ENCODE data around the gene SPNS3. TPM values are rescaled to one million over a fixed set of nuclear protein-coding genes. Genes with fewer than 3 reads are reported as not detected.

The SPNS3 gene
- total and polyA plus RNA-seq, 8 donors, result 0.37 to 0.92 (median 0.54) TPM; not detected in 4

DNA sequence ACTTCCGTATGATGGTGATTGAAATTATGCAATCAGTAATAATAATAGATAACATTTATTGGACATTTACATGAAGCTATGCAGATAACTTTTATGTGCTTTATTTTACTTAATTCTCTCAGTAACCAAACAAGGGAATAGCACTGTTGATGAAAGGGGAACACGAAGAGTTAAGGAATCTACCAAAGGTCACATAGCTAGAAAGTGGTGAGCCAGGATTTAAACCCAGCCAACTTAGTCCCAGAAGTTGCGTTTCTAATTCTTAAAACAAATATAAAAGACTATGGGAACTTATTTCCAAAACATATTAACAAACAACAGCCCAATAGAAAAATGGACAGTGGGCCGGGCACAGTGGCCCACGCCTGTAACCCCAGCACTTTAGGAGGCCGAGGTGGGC is 9.7 kb downstream of the SPNS3 start:
- Histone ChIP-seq H3K9me3 (no peaks in the 10 kb centered on the region), H3K27me3 (peaks cover 0 to 9% (median 0%) of the 10 kb centered on the region in 3 donors), H3K4me3 (no peak overlapping the region), H3K4me1 (peaks cover 5 to 49% (median 26%) of the 10 kb centered on the region in 4 donors), H3K27ac (no peak overlapping the region), H3K36me3 (no peaks in the 10 kb centered on the region)
- intact Hi-C loops (cut with DNase I; ENCODE audit: low total_unique reads), result no loop called here
- TF ChIP-seq, protein P1, sequence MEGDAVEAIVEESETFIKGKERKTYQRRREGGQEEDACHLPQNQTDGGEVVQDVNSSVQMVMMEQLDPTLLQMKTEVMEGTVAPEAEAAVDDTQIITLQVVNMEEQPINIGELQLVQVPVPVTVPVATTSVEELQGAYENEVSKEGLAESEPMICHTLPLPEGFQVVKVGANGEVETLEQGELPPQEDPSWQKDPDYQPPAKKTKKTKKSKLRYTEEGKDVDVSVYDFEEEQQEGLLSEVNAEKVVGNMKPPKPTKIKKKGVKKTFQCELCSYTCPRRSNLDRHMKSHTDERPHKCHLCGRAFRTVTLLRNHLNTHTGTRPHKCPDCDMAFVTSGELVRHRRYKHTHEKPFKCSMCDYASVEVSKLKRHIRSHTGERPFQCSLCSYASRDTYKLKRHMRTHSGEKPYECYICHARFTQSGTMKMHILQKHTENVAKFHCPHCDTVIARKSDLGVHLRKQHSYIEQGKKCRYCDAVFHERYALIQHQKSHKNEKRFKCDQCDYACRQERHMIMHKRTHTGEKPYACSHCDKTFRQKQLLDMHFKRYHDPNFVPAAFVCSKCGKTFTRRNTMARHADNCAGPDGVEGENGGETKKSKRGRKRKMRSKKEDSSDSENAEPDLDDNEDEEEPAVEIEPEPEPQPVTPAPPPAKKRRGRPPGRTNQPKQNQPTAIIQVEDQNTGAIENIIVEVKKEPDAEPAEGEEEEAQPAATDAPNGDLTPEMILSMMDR (IDR thresholded peaks at IDR 0.05), result no peak
- TF ChIP-seq POLR2A (IDR thresholded peaks at IDR 0.05) (no peak), EP300 (IDR thresholded peaks at IDR 0.05) (no peak), POLR2AphosphoS5 (IDR thresholded peaks at IDR 0.05) (no peak)
- WGBS, 5 donors, result 36 to 61% (median 44%) methylated on average over 6 of the region's 6 CpGs
- DNase-seq, result peak in 1 of 2 donors; percentile 59

- H3K4me3 ChIP-seq, result no peak overlapping the region
- H3K4me1 ChIP-seq, result peaks cover 5 to 51% (median 33%) of the 10 kb centered on the region in 4 donors
- peaks cover 0 to 3% (median 0%) of the 10 kb centered on the region in 3 donors for H3K27me3 ChIP-seq
- TF ChIP-seq POLR2A (IDR thresholded peaks at IDR 0.05) (no peak), POLR2AphosphoS5 (IDR thresholded peaks at IDR 0.05) (peak in 2 of 3 donors; percentile 19 to 58), EP300 (IDR thresholded peaks at IDR 0.05) (no peak)
- TF ChIP-seq, protein P1 (IDR thresholded peaks at IDR 0.05), result no peak
- WGBS, 5 donors, result 42 to 67% (median 51%) methylated on average over 15 to 18 of the region's 18 CpGs
- H3K9me3 ChIP-seq, result no peaks in the 10 kb centered on the region
- peak; percentile 68 to 95 for DNase-seq
- no peaks in the 10 kb centered on the region for H3K36me3 ChIP-seq
- intact Hi-C loops (cut with DNase I; ENCODE audit: low total_unique reads), result no loop called here
- peak overlapping the region in 2 of 5 donors; percentile 14 to 26 for H3K27ac ChIP-seq
Measured at GRCh38 chr17:4444782-4445473, 11.2 kb downstream of the SPNS3 start.

GRCh38 chr17:4445731-4446130 is 12.0 kb downstream of the SPNS3 start:
- no peak overlapping the region for H3K4me3 ChIP-seq
- peaks cover 5 to 44% (median 28%) of the 10 kb centered on the region in 4 donors for H3K4me1 ChIP-seq
- WGBS, 5 donors, result 91 to 94% (median 93%) methylated on average over 6 to 13 of the region's 13 CpGs
- intact Hi-C loops (cut with DNase I; ENCODE audit: low total_unique reads), result no loop called here
- H3K27me3 ChIP-seq, result no peaks in the 10 kb centered on the region
- H3K9me3 ChIP-seq, result no peaks in the 10 kb centered on the region
- TF ChIP-seq POLR2A (IDR thresholded peaks at IDR 0.05) (no peak), POLR2AphosphoS5 (IDR thresholded peaks at IDR 0.05) (no peak), EP300 (IDR thresholded peaks at IDR 0.05) (no peak)
- TF ChIP-seq, protein P1 (IDR thresholded peaks at IDR 0.05), result no peak
- no peak overlapping the region for H3K27ac ChIP-seq
- H3K36me3 ChIP-seq, result no peaks in the 10 kb centered on the region
- DNase-seq, result no peak

DNA sequence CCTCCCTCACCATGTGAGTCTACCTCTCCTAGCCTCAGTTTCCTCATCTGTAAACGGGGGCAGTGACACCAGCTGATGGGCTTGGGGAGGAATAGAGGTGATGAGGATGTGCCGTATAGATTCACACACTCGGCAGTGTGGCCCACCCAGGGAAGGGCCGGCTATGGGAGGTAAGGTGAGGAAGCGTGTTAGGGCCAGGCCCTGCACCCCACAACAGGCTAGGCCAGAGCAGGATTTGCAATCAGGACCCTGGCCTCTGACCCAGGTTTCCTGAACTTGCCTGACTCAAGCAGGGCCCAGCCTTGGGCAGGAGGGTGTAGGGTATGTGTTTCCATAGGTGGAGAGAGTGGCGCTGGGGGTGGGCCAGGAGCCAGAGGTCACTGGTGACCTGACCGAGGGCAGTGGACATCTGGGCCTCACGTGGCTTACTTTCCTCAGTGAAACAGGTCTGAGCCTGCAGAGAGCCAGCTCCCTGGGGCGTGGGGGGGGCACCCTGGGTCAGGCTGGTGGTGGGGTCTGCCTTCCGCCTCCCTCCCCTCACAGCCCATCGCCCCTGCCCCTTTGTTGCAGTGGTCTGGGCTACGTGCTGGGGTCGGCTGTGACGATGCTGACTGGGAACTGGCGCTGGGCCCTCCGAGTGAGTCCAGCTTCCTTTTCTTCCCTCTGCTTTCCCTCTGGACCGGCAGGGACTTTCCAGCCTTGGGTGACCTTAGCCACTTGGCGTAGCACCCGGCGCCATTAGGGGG is 12.8 kb downstream of the SPNS3 start:
- Histone ChIP-seq H3K36me3 (no peaks in the 10 kb centered on the region), H3K27ac (no peak overlapping the region), H3K4me3 (no peak overlapping the region), H3K4me1 (peaks cover 5 to 36% (median 21%) of the 10 kb centered on the region in 4 donors), H3K9me3 (no peaks in the 10 kb centered on the region), H3K27me3 (no peaks in the 10 kb centered on the region)
- WGBS, 5 donors, result 78 to 87% (median 82%) methylated on average over 13 to 20 of the region's 20 CpGs
- TF ChIP-seq POLR2A (IDR thresholded peaks at IDR 0.05), result no peak
- no peak for TF ChIP-seq POLR2AphosphoS5 (IDR thresholded peaks at IDR 0.05)
- TF ChIP-seq, protein P1 (IDR thresholded peaks at IDR 0.05), result no peak
- TF ChIP-seq EP300 (IDR thresholded peaks at IDR 0.05), result no peak
- peak in 1 of 2 donors; percentile 55 for DNase-seq
- intact Hi-C loops (cut with DNase I; ENCODE audit: low total_unique reads), result no loop called here
